GM19395 (cell line): ENCODE results near the gene CACNA1E.

ENCODE experiments used
- ATAC-seq: cut with Tn5 transposase; IDR thresholded peaks from one replicate; pipeline ENCODE4 v1.9.1; 2021; ENCODE audit warnings: mild to moderate bottlenecking, moderate library complexity; ENCODE audit not compliant: unreplicated experiment

The CACNA1E gene

GRCh38 chr1:181482521-181483284 is 614 bp upstream of the CACNA1E start:
- peak; percentile 57 for ATAC-seq

DNA sequence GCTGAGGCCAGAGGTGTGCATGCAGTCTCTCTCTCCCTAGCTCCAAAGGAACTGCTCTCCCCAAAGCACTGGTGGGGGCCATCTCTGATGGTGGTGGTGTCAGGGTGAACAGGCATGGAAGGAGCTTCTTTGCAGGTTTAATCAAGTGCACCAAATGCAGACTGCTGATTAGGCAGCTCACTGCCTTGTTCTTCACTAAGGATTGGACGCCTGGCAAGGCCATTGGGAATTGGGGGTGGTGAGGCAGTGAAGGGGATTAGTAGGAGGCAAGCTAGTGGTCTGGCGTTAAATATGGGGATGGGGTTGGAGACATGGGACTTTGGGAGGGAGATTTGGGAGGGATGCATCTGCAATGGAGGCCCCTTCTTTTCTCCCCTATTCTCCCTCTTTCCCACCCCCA is 1.5 kb downstream of the CACNA1E start:
- no peak for ATAC-seq

DNA sequence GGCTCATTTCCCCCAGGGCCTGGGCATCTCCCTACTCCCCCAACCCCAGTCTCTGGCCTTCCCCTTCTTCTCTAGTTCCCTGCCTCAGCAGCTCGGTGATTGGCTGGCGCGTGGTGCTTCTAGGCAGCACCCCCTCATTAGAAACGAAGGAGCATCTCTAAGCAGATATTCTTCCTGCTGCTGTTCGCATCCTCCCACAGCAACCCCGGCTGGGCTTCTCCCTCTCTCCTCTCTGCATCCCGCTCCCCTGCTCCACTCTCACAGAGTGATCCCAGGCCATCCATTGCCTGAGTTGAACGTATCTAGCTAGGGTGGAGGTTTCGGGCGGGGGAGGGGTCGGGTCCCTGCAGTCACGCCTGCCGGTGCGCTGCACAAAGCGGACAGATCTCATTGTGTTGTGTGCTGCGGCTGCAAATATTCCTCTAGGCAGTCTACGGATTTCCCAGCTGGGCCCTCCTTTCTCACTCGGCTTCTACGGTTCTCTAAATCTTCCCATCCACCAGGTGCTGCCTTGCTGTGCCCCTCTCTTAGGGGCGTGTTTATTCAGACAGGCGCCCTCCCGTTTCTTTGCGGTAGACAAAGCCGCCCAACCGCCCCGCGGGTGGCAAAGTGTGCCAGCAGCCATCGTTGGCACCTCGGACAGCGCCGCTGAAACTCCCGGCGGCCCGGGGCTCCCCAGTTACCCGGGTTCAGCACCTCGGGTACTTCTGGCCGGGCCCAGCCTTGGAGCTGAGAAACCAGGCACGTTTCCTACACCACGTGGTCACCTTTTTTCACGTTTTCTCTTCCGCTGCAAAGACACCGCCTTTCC is 2.2 kb downstream of the CACNA1E start:
- peak; percentile 56 for ATAC-seq

GRCh38 chr1:181486098-181486420 is 2.7 kb downstream of the CACNA1E start:
- no peak for ATAC-seq

GRCh38 chr1:181488866-181489265 is 5.5 kb downstream of the CACNA1E start:
- ATAC-seq, result no peak

DNA sequence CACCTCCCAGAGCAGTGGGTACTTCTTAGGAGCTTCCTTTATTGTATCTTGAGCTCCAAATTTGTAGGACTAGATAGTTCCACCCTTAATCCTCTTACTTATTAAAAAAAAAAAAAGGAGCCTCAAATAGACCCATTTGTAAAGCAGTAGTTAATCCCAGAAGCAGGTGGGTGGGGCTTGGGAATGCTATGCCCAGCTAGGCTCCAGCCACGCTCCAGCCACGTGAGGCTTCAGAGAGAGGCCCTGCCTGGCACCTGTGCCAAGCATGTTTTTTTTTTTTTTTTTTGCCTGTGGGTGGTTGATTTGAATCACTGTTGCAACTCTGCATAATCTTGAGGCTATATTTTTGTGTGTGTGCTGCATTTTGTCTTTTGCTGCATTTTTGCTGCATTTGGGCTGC is 7.0 kb downstream of the CACNA1E start:
- ATAC-seq, result no peak

GRCh38 chr1:181490740-181491712 is 7.7 kb downstream of the CACNA1E start:
- ATAC-seq, result no peak

DNA sequence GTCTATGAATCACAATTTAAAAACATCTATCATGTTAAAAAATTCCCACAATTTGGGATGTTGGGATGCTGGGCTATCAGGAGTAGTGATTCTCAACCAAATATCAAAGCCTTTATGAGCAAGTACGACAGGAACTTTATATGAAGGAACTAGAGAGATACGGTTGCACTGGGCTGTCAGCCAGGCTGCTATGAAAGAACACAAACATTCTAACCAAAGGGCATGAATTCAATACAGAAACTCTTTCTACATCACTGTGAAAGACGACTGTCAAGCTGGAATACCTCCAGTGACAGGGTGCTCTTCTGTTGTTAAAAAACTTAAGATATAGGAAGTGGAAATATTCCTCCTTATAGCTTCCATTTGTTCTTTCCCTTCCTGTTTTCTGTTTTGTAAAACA is 9.8 kb downstream of the CACNA1E start:
- ATAC-seq, result no peak

- no peak for ATAC-seq
Observed at GRCh38 chr1:181493885-181494284, 10.6 kb downstream of the CACNA1E start.

DNA sequence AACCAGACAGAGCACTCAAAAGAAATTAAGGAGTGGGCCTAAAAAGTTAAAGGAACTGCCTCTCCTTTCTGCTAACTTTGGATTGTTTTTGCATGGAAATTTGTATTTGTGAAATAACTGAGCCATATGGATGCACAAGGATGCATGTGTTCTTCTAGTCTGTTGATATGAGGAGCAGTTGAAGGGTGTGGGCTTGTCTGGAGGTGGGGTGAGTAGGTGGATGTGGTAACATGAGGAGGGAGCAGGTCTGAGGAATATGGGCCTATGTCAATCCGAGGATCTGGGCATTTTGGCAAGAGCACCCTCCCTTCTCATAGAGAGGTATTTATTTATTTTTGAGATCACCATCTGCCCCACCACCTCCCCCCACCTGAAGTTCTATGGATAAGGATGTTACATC is 13.4 kb downstream of the CACNA1E start:
- ATAC-seq, result no peak

DNA sequence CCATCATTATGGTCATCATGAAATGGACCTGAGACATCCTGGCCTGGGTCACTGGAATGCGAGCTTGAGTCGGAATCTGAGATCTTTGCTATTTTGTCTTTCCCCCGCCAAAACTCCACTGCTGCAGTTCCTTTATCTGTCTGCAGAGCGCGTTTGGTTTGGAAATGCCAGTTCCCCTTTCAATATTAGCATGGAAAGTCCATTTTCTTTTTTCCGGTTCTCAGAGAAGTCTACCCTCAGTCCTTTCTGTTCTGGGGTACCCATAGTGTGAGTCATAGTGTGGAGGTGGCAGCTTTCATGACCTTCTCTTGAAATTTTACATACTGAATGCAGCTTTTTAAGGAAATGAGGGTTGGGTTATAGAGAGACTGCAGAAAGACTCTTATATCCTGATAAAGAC is 14.6 kb downstream of the CACNA1E start:
- no peak for ATAC-seq

GRCh38 chr1:181499825-181500224 is 16.5 kb downstream of the CACNA1E start:
- ATAC-seq, result no peak

DNA sequence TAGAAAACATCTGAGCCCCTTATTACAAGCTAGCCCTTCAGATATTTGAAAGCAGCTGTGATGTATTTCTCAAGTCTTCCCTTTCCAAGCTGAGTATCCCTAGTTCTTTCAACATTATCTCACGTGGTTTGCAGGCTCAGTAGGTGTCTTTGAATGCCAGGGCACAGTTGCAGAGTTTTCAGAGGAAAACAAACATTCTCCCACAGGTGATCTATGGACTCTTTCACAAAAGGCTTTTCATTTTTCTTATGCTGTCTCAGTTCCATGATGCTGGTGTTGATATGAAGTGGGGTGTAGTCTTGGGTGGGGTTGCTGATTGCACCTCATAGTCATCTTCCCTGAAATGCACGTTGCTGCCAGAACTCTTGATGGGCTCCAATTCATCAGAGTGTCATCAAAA is 17.3 kb downstream of the CACNA1E start:
- no peak for ATAC-seq

DNA sequence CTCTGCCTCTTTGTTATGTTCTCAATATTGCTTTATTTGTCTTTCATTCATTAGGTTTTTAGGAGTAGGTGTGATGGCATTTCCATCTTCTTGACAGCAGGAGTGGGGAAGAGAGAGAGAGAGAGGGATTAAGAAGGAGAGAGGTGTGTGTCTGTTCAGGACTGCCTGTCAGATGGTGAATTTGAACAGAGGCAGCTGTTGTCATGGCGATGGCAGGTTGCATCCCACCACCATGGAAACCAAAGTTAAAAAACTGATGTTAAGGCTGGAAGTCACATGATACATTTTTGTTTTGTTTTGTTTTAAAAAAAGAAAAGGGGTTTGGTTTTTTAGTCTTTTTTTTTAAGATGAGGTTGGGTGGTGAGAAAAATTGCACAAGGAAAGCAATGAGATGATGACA is 18.3 kb downstream of the CACNA1E start:
- no peak for ATAC-seq

- no peak for ATAC-seq
Observed at GRCh38 chr1:181503171-181503810, 20.0 kb downstream of the CACNA1E start.

- peak; percentile 67 for ATAC-seq
Observed at GRCh38 chr1:181504399-181504842, 21.1 kb downstream of the CACNA1E start.

DNA sequence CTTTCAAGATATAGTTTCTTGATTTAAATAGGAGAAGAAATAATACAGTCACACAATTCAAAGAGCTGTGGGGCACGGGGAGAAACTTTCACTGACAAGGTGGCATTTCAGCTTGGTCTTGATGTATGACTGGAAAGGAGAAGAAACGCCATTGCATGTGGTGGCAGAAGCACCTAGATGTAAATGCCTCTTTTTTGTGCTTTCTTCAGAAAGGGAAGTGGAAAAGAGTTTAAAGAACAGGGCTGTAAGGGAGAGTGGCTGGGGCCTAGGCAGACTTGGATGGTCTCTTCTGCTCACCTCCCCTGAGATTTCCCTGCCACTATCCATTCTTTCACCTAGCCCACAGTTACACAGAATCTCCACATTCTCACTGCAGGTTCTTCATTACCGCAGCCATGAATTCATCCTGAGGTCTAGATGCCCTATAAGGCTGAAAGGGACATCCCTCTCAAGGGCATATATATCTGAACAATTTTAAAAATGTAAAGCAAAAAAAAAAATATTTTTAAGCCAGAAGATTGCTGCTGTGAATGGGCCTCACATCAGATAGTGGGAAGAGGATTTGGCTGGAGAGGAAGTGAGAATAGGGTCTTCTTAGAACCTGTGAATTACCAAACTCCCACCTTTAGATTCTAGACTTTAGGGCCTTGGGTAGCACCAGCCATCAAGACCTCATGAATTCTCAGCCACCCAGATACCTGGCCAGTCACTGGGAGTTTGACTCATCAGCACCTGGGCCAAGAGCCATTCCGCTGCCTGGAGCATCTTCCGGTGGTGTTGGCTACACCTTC is 23.4 kb downstream of the CACNA1E start:
- no peak for ATAC-seq

GRCh38 chr1:181508486-181509165 is 25.3 kb downstream of the CACNA1E start:
- no peak for ATAC-seq

- no peak for ATAC-seq
Observed at GRCh38 chr1:181513786-181514297, 30.5 kb downstream of the CACNA1E start.
